Fibroblast of the aortic adventitia (primary cell): ENCODE measurements around the gene AHCYL1. TPM values are rescaled to one million over a fixed set of nuclear protein-coding genes. Genes with fewer than 3 reads are reported as not detected.

Experiments
- DNase-seq: peaks from one replicate; pipeline ENCODE4 v3.0.0-alpha.2; 2010; ENCODE audit warnings: low read depth
- H3K4me3 ChIP-seq: 2 replicates; pipeline ENCODE4 v1.5.1; 2011; ENCODE audit warnings: low read depth, mild to moderate bottlenecking, control low read depth, low read length, moderate library complexity
- total RNA-seq: library from RNA; depleted of rRNA; stranded (reverse); fragments of >200 nt; gene quantifications from 2 replicates; pipeline ENCODE4 v1.2.3, GENCODE V29; 2012; ENCODE audit warnings: low replicate concordance
- TF ChIP-seq, protein P1 (sequence below): IDR thresholded peaks from 2 replicates; pipeline ENCODE4 v1.5.1; 2011; ENCODE audit warnings: mild to moderate bottlenecking, low read length, control low read depth, inconsistent platforms; ENCODE audit not compliant: insufficient read depth

Gene AHCYL1
- total RNA-seq, 1 donor = 48.5 TPM

DNA sequence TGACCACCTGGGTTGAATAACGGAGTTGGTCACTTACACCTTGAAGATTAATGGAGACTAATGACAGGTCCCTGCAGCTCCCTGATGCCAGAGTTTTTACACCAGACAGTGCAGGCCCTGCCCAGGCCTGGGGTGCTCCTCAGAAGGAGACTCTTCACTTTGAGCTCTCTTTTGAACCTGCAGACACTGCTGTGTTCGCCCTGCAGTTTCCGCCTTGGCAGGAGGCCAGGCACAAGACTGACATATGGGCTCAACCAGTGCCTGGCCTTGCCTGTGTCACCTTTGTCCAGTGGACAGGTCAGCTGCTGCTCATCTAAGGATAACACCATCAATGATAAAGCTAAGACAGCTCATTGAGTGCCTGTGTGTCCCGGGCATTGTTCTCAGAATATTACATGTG lies 55.1 kb downstream of the AHCYL1 start:
- no peak for DNase-seq
- H3K4me3 ChIP-seq = no peak overlapping the region
- TF ChIP-seq, protein P1, sequence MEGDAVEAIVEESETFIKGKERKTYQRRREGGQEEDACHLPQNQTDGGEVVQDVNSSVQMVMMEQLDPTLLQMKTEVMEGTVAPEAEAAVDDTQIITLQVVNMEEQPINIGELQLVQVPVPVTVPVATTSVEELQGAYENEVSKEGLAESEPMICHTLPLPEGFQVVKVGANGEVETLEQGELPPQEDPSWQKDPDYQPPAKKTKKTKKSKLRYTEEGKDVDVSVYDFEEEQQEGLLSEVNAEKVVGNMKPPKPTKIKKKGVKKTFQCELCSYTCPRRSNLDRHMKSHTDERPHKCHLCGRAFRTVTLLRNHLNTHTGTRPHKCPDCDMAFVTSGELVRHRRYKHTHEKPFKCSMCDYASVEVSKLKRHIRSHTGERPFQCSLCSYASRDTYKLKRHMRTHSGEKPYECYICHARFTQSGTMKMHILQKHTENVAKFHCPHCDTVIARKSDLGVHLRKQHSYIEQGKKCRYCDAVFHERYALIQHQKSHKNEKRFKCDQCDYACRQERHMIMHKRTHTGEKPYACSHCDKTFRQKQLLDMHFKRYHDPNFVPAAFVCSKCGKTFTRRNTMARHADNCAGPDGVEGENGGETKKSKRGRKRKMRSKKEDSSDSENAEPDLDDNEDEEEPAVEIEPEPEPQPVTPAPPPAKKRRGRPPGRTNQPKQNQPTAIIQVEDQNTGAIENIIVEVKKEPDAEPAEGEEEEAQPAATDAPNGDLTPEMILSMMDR = no peak

DNA sequence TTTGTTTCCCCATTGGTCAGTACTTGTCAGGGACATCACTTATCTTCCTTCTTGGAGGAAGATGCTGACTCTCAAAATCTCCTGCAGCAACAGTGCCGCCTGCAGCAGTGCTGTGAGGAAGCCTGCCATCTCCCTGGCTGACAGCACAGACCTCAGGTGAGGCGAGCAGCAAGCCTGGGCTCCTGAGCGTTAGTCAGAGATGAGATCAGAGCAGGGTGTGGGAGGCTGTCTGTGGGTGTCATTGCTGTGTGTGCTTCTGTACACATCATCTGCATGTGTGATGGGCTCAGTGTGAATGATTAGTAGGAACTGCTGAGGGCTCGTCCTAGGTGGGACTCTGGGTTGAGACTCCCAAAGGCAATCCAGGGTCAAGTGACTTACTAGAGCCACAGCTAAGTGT lies 56.0 kb downstream of the AHCYL1 start:
- no peak overlapping the region for H3K4me3 ChIP-seq
- DNase-seq = no peak
- TF ChIP-seq, protein P1 = no peak

DNA sequence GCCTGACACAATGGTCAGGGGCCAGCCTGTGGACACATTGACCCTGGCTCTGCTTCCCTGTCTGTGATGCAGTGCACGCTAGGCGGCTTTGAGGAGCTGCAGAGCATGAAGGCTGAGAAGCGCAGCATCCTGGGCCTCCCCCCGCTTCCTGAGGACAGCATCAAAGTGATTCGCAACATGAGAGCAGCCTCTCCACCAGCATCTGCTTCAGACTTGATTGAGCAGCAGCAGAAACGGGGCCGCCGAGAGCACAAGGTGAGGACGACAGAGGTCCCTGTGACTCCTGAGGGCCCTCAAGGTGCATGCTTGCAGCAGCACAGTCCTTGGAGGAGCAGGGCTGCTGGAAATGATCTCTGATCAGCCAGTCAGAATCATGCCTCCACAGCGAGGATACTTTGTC lies 58.5 kb downstream of the AHCYL1 start:
- TF ChIP-seq, protein P1 = no peak
- H3K4me3 ChIP-seq = no peak overlapping the region
- no peak for DNase-seq

DNA sequence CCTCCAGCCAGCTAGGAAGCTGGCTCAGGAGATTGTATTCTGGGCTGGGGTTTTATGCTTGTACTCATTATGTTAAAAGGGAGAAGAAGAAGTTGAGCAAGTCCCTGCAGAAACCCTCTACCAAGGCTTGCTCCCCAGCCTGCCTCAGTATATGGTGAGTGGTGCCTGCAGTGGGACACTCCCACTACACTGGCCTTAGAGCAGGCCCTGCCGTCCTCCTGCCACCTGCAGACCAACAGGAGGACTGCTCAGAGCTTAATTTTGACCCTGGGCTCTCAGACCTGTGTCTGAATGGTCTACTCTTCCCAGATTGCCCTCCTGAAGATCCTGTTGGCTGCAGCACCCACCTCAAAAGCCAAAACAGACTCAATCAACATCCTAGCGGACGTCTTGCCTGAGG lies 62.9 kb downstream of the AHCYL1 start:
- no peak for DNase-seq
- H3K4me3 ChIP-seq = no peak overlapping the region
- TF ChIP-seq, protein P1 = no peak

DNA sequence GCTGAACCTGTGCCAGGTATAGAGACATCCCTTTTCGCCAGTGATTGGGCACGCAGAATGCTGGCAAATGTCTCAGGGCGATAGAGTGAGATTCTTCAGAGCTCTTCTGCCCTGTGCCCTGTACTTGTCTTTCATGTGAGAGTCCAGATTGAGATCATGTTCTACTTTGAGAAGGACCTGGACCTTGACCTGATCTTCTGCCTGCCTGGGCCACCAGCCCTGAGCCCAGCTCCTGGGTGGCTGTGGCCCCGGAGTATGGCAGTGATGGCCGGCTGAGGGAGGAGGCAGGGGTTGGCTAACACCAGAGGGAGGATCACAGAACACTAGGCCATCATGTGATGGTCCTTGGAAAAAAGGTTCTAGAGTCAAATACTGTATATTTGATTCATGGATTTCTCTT lies 63.7 kb downstream of the AHCYL1 start:
- H3K4me3 ChIP-seq = no peak overlapping the region
- no peak for DNase-seq
- TF ChIP-seq, protein P1 = no peak

DNA sequence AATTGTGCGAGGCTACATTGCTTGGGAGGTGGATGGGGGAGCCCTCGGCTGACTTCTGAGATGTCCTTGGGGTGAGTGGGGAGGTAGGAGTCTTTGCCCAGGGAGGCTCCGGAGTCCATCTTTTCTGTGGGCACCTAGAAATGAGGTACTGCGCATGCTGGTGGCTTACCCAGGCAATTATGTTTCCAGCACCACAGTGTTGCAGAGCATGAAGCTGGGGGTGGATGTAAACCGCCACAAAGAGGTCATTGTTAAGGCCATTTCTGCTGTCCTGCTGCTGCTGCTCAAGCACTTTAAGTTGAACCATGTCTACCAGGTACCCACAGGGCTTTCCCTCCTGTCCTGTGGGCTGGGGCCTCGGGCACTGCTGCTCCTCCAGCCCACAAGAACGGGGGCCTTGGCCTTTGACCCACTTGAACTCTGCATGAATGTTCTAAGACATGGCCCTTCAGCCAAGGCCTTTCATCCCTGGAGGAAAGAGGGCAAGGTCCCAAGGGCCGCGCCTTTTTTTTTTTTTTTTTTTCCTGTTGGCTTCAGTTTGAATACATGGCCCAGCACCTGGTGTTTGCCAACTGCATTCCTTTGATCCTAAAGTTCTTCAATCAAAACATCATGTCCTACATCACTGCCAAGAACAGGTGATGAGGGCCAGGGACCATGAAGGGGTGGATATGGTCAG lies 64.5 kb downstream of the AHCYL1 start:
- no peak for DNase-seq
- TF ChIP-seq, protein P1 = no peak
- no peak overlapping the region for H3K4me3 ChIP-seq
